ENCODE data around the gene GPR151. TPM values are rescaled to one million over a fixed set of nuclear protein-coding genes. Genes with fewer than 3 reads are reported as not detected.

Gene GPR151
- total RNA-seq, 1 donor from 2014 or later: not detected

- no peak overlapping the region for H3K27ac ChIP-seq
- TF ChIP-seq CTCF (IDR thresholded peaks at IDR 0.05): no peak
- H3K9me3 ChIP-seq: no peaks in the 10 kb centered on the region
- no peak overlapping the region for H3K4me3 ChIP-seq
- no peaks in the 10 kb centered on the region for H3K36me3 ChIP-seq
- intact Hi-C loops (cut with DNase I): no loop called here
- H3K27me3 ChIP-seq: no peaks in the 10 kb centered on the region
- no peaks in the 10 kb centered on the region for H3K4me1 ChIP-seq
- DNase-seq (ENCODE audit: low spot score in 2 of 2): no peak
Measured at GRCh38 chr5:146519554-146519953, 3.6 kb upstream of the GPR151 start.

- Histone ChIP-seq H3K27ac (no peak overlapping the region), H3K4me3 (no peak overlapping the region), H3K9me3 (no peaks in the 10 kb centered on the region), H3K4me1 (no peaks in the 10 kb centered on the region), H3K27me3 (no peaks in the 10 kb centered on the region), H3K36me3 (peaks cover 8 to 9% of the 10 kb centered on the region in 2 donors)
- intact Hi-C loops (cut with DNase I): no loop called here
- TF ChIP-seq CTCF (IDR thresholded peaks at IDR 0.05): no peak
- no peak for DNase-seq (ENCODE audit: low spot score in 2 of 2)
Measured at GRCh38 chr5:146515473-146516150, 378 bp downstream of the GPR151 start.

- intact Hi-C loops (cut with DNase I): no loop called here
- TF ChIP-seq CTCF (IDR thresholded peaks at IDR 0.05): no peak
- Histone ChIP-seq H3K27me3 (no peaks in the 10 kb centered on the region), H3K4me3 (no peak overlapping the region), H3K9me3 (no peaks in the 10 kb centered on the region), H3K27ac (no peak overlapping the region), H3K4me1 (no peaks in the 10 kb centered on the region), H3K36me3 (peaks cover 18 to 20% of the 10 kb centered on the region in 2 donors)
- DNase-seq (ENCODE audit: low spot score in 2 of 2): no peak
Measured at GRCh38 chr5:146514575-146514974, 1.4 kb downstream of the GPR151 start.

GRCh38 chr5:146513462-146513861 lies 2.5 kb downstream of the GPR151 start:
- Histone ChIP-seq H3K27me3 (no peaks in the 10 kb centered on the region), H3K27ac (no peak overlapping the region), H3K4me3 (no peak overlapping the region), H3K9me3 (no peaks in the 10 kb centered on the region), H3K4me1 (no peaks in the 10 kb centered on the region), H3K36me3 (peaks cover 24 to 29% of the 10 kb centered on the region in 2 donors)
- intact Hi-C loops (cut with DNase I): no loop called here
- DNase-seq (ENCODE audit: low spot score in 2 of 2): no peak
- no peak for TF ChIP-seq CTCF (IDR thresholded peaks at IDR 0.05)

GRCh38 chr5:146510559-146511125 lies 5.3 kb downstream of the GPR151 start:
- Histone ChIP-seq H3K9me3 (no peaks in the 10 kb centered on the region), H3K4me1 (no peaks in the 10 kb centered on the region), H3K36me3 (peaks cover 43 to 50% of the 10 kb centered on the region in 2 donors), H3K27ac (no peak overlapping the region), H3K27me3 (no peaks in the 10 kb centered on the region), H3K4me3 (no peak overlapping the region)
- no peak for TF ChIP-seq CTCF (IDR thresholded peaks at IDR 0.05)
- DNase-seq (ENCODE audit: low spot score in 2 of 2): no peak
- intact Hi-C loops (cut with DNase I): no loop called here
